A549 (cell line): ENCODE measurements around the gene HSD3B7.

Experiments
- POLR2A ChIP-seq: IDR thresholded peaks from 2 replicates; pipeline ENCODE4 v1.6.1; 2012; ENCODE audit warnings: mild to moderate bottlenecking, low read length
- RAD21 ChIP-seq, 2 experiments: fragments of >200 bp in 1 of 2; sonication (Bioruptor Twin) in 1 of 2; formaldehyde crosslinking in 1 of 2; IDR thresholded peaks in 1 of 2; conservative IDR thresholded peaks in 1 of 2; 2 replicates in 1 of 2; 3 replicates in 1 of 2; pipeline ENCODE4 v1.6.1; 2012 to 2018; ENCODE audit warnings: inconsistent platforms in 1 of 2
- RCOR1 ChIP-seq: fragments of 150-350 bp; IDR thresholded peaks from 2 replicates; pipeline ENCODE4 v1.6.1; 2014; ENCODE audit warnings: antibody characterized with exemption, low read length, low read depth
- TF ChIP-seq, protein P1 (sequence below): fragments of >200 bp; sonication (Bioruptor Twin); formaldehyde crosslinking; IDR thresholded peaks from 3 replicates; pipeline ENCODE4 v1.5.1; 2016
- TF ChIP-seq, protein P2 (sequence below): IDR thresholded peaks from 2 replicates; pipeline ENCODE4 v1.6.1; 2012

DNA sequence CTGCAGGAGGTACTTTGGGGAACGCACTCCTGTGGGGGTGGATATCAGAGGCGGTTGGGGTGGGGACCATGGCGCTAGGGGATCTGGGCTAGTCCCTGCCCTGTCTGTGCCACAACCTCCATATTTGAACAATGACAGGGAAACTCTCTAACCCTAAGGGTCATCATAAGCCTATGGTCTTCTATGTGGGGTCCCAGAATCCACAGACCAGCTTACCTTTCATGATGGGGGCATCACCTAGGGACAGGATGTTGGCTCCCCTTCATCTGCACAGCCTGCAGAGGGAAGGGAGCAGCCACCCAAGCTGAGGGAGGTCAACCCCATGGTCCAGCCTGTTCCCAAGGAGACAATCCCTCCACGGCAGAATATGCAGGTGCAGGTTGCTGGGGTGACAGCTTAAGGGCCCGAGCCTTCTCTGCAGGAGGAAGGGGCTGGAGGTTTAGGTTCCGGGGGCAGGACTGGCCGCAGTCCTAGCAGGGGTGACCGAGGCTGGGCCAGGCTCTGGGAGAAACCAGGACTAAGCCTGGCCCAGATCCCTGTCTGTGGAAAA lies 34.4 kb upstream of the HSD3B7 start:
- TF ChIP-seq RCOR1 (no peak), RAD21 (conservative IDR thresholded peaks at IDR 0.05 in 1 of 2, IDR thresholded peaks at IDR 0.05 in 1 of 2) (no peak), POLR2A (no peak)
- TF ChIP-seq, protein P1, sequence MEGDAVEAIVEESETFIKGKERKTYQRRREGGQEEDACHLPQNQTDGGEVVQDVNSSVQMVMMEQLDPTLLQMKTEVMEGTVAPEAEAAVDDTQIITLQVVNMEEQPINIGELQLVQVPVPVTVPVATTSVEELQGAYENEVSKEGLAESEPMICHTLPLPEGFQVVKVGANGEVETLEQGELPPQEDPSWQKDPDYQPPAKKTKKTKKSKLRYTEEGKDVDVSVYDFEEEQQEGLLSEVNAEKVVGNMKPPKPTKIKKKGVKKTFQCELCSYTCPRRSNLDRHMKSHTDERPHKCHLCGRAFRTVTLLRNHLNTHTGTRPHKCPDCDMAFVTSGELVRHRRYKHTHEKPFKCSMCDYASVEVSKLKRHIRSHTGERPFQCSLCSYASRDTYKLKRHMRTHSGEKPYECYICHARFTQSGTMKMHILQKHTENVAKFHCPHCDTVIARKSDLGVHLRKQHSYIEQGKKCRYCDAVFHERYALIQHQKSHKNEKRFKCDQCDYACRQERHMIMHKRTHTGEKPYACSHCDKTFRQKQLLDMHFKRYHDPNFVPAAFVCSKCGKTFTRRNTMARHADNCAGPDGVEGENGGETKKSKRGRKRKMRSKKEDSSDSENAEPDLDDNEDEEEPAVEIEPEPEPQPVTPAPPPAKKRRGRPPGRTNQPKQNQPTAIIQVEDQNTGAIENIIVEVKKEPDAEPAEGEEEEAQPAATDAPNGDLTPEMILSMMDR, result no peak
- TF ChIP-seq, protein P2, sequence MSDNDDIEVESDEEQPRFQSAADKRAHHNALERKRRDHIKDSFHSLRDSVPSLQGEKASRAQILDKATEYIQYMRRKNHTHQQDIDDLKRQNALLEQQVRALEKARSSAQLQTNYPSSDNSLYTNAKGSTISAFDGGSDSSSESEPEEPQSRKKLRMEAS, result no peak
